GM12864 (cell line): Measurements from ENCODE around the gene SUCLG2.

Source experiments
- DNase-seq: peaks from one replicate; pipeline ENCODE4 v3.0.0-alpha.2; 2011; ENCODE audit warnings: low read depth
- H3K4me3 ChIP-seq: 2 replicates; pipeline ENCODE4 v1.5.1; 2011; ENCODE audit warnings: mild to moderate bottlenecking, low read depth, low read length, control low read depth
- CTCF ChIP-seq: IDR thresholded peaks from 2 replicates; pipeline ENCODE4 v1.5.1; 2011; ENCODE audit warnings: low read depth, mild to moderate bottlenecking, moderate library complexity, low read length, control low read depth, inconsistent platforms; ENCODE audit errors: missing control alignments

The SUCLG2 gene

GRCh38 chr3:67515778-67516177, 138.6 kb downstream of the SUCLG2 start:
- no peak overlapping the region for H3K4me3 ChIP-seq
- no peak for DNase-seq
- TF ChIP-seq CTCF = no peak

GRCh38 chr3:67509471-67510075, 144.8 kb downstream of the SUCLG2 start:
- H3K4me3 ChIP-seq = no peak overlapping the region
- no peak for DNase-seq
- no peak for TF ChIP-seq CTCF

GRCh38 chr3:67507584-67507983, 146.8 kb downstream of the SUCLG2 start:
- TF ChIP-seq CTCF = no peak
- H3K4me3 ChIP-seq = no peak overlapping the region
- no peak for DNase-seq

GRCh38 chr3:67500709-67501108, 153.7 kb downstream of the SUCLG2 start:
- no peak overlapping the region for H3K4me3 ChIP-seq
- TF ChIP-seq CTCF = no peak
- no peak for DNase-seq

GRCh38 chr3:67497746-67498145, 156.7 kb downstream of the SUCLG2 start:
- TF ChIP-seq CTCF = no peak
- DNase-seq = no peak
- H3K4me3 ChIP-seq = no peak overlapping the region

GRCh38 chr3:67495751-67496150, 158.7 kb downstream of the SUCLG2 start:
- no peak overlapping the region for H3K4me3 ChIP-seq
- TF ChIP-seq CTCF = no peak
- DNase-seq = no peak

GRCh38 chr3:67493808-67494207, 160.6 kb downstream of the SUCLG2 start:
- no peak overlapping the region for H3K4me3 ChIP-seq
- no peak for DNase-seq
- no peak for TF ChIP-seq CTCF
